GM21737 (cell line): ENCODE results near the gene GLI3.

ENCODE experiments used
- ATAC-seq: cut with Tn5 transposase; IDR thresholded peaks from one replicate; pipeline ENCODE4 v1.9.1; 2021; ENCODE audit warnings: mild to moderate bottlenecking, moderate library complexity; ENCODE audit not compliant: unreplicated experiment

GLI3 gene

DNA sequence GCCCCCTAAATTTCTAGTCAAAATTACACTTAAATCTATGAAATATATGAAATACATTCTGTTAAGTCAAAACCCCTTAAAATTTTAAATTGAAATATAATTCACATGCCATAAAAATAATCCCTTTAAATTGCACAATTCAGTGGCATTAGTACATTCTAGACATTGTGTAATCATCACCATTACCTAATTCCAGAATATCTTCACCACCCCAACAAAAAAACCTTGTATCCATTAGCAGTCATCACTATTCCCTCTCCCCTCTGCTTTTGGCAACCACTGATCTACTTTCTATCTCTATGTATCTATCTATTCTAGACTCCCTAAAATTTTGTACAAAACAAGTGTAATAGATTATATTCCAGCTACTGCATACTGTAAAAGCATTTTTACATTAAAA is 261.2 kb downstream of the GLI3 start:
- ATAC-seq: no peak

- no peak for ATAC-seq
Observed at GRCh38 chr7:41974870-41975557, 262.0 kb downstream of the GLI3 start.

DNA sequence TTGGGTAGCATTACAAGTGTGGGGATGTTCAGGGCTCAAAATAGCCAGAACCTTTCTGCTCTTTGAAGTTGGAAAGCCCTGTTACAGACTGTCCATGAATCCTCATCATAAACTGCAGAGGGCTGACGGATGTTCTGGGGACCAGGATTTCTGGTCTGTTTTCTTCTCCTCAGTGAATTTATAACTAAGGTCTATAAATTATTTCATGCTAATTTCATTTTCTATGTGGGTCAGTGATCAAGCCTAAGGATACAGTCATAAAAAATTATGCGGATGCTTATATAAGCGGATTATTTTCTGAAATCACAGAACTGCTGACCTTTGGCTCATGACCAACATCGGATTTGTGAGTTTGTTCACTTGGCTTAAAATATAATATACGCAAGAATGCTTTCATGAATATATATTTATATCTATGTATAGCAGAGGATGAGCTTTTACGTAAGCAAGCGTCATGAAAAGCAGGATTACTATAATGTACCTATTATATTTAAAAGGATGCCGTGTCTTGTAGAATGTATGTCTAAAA is 263.7 kb downstream of the GLI3 start:
- no peak for ATAC-seq

DNA sequence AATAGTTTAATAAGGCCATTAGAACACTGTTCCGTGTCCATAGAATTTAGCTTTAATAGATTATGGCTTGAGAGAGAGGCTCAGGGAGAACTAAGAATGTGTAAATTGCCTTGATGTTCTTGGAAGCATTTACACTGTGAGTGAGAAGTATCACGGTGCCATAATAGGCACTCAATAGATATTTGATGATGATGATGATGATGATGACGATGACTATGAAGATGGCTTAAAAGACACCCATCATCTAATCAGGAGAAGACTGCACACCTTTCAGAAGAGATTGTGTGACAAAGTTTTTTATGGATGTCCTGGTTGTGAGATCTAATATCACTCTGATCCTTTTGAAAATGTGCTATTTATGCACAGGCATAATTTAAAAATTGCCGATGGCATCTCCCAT is 264.2 kb downstream of the GLI3 start:
- ATAC-seq: no peak

- ATAC-seq: no peak
Observed at GRCh38 chr7:41972270-41972669, 264.7 kb downstream of the GLI3 start.

- no peak for ATAC-seq
Observed at GRCh38 chr7:41971640-41972187, 265.3 kb downstream of the GLI3 start.

- ATAC-seq: no peak
Observed at GRCh38 chr7:41970941-41971340, 266.1 kb downstream of the GLI3 start.

DNA sequence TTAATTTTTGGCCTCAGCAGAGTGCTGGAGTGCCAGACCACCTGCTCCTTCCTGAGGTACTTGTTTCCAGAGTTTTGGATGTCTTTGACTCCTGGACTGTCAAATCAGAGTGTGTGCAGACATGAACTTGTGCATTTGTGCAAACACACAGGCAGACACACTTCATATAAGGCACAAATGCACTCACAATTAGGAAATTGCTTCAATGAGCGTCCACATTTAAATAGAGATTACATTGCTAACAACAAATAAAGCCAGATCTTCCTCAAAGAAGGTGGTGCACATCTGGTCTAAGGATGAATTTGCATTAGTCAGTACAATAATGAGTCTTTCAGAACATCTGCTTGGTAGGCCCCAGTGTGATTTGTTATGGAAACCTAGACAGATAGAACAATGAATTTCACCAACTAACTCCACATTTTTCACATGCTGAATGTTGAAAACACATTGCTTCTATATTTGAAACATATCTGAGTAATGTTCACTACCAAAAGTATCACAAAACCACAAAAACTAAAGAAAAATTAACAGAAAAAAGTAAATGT is 267.4 kb downstream of the GLI3 start:
- no peak for ATAC-seq

DNA sequence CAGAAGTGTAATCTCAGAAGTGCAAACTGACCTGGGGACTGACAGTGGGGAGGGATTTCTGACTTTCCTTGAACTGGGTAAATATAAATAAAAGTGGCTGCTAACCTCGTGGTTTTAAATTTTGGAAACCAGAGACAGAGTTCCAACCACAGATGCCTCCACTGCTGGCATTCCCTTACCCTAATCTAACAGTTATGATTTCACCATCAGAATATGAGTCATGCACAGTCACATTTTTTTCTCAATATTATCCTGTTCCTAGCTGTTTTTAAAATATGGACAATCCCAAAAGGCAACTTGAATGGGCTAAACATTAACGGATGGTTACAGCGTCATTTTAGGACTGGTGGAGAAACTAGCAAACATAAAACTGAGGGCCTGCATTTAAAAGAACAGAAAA is 269.9 kb downstream of the GLI3 start:
- ATAC-seq: no peak

- ATAC-seq: no peak
Observed at GRCh38 chr7:41965951-41966505, 271.0 kb downstream of the GLI3 start.

GRCh38 chr7:41964849-41965745 is 271.9 kb downstream of the GLI3 start:
- no peak for ATAC-seq

GRCh38 chr7:41964183-41964753 is 272.7 kb downstream of the GLI3 start:
- ATAC-seq: no peak

- ATAC-seq: no peak
Observed at GRCh38 chr7:41956705-41957104, 280.3 kb downstream of the GLI3 start.

DNA sequence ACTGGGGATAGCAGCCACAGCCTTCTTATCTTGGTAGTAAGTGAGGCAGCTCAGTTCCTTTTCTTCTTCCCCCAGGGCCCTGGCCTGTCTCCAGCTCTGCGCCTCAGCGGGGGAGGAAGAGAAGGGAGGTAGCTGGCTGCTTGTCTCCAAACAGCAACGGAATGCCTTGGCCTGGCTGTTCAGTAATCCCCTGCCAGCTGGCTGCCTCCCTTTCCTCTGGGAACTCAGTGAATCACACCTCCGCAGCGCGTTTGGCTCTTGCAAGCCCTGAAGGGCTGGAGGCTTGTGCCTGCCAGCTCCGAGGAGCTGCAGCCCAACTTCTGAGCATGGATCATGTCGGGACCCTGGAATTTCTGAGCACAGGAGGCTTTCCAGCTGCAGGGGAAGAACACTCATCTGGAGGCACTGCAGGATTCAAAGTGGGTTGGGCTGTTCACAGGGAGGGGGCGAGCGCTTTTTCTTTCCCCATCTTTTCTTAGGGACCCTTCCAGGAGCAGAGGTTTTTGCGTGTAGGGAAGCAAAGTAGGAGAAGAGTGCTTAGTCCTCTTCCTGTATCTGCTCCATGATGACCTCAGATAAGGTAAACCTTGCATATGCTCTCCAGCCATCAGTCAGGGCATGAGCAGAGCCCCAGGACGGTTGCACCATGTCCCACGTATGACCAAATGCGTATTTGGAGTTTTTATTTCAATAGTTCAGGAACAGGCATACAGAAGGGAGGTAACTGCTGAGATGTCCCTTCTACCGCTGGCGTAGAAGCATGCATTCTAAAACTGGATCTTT is 280.9 kb downstream of the GLI3 start:
- no peak for ATAC-seq

DNA sequence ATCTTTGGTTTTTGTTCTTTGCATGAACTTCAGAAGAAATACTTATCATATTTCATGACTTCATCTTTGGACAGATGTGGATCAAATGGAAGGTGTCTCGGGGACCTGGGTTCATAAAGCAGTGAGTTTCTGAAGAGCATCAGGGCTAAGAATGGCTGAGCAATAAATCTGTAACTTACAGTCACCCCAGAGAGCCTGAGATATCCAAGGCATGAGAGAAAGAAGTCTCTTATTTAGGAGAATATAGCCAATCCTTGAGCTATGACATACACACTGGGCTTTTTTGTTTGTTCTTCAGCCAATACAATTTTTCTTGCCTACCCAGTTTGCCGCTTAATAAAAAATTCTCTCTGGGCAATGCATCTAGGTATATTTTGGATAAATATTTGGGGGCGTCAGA is 281.6 kb downstream of the GLI3 start:
- ATAC-seq: no peak

GRCh38 chr7:41954976-41955375 is 282.0 kb downstream of the GLI3 start:
- no peak for ATAC-seq

DNA sequence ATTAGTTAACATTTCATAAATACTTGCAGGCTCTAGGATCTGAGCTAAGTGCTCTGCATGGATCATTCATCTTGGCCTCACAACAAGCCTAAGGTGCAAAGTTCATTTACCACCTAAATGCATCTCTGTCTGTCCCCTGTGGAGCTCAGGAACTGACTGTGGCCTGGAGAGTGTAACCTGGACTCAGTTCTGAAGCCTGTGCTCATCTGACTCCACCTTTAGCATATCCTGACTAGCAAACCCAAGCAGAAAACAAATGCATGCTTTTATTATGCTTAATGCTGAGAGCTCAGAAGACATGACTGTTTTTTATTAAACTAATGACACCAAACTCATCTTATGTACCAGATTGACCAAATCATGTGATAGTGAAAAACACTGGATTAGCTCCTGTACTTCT is 288.5 kb downstream of the GLI3 start:
- ATAC-seq: no peak

GRCh38 chr7:41943094-41943577 is 293.9 kb downstream of the GLI3 start:
- ATAC-seq: peak; percentile 92

GRCh38 chr7:41942468-41943093 is 294.4 kb downstream of the GLI3 start:
- no peak for ATAC-seq
